Lower leg skin (tissue), 3 donors: Measurements from ENCODE around the gene NEU2.

ENCODE experiments used
- POLR2A ChIP-seq, 2 donors: fragments of 450-650 bp; IDR thresholded peaks; one replicate each; pipeline ENCODE4 v1.6.1; 2016 to 2017; ENCODE audit warnings: antibody characterized with exemption in 2 of 2, mild to moderate bottlenecking in 1 of 2, moderate library complexity in 1 of 2
- TF ChIP-seq, protein P1 (sequence below), 3 donors: fragments of 450-650 bp; IDR thresholded peaks; one replicate each; pipeline ENCODE4 v1.5.1; 2016; ENCODE audit warnings: antibody characterized with exemption in 3 of 3, mild to moderate bottlenecking in 3 of 3, moderate library complexity in 2 of 3

DNA sequence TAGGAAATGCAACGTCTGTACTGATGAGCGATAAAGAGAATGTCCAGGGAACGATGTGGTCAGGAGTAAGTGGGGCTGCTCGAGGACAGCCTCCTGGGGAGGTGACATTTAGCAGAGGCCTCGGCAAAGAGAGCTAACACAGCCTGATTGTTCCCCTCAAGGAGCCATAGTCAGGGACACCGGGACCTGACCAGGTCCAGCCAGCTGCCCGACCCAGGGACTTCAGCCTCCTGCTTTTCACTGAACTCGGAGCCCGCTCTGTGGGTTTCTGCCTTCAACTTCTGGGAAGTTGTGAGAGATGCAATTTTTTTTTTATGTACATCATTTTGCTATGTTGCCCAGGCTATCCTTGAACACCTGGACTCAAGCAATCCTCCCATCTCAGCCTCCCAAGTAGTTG is 10.1 kb downstream of the NEU2 start:
- TF ChIP-seq, protein P1, sequence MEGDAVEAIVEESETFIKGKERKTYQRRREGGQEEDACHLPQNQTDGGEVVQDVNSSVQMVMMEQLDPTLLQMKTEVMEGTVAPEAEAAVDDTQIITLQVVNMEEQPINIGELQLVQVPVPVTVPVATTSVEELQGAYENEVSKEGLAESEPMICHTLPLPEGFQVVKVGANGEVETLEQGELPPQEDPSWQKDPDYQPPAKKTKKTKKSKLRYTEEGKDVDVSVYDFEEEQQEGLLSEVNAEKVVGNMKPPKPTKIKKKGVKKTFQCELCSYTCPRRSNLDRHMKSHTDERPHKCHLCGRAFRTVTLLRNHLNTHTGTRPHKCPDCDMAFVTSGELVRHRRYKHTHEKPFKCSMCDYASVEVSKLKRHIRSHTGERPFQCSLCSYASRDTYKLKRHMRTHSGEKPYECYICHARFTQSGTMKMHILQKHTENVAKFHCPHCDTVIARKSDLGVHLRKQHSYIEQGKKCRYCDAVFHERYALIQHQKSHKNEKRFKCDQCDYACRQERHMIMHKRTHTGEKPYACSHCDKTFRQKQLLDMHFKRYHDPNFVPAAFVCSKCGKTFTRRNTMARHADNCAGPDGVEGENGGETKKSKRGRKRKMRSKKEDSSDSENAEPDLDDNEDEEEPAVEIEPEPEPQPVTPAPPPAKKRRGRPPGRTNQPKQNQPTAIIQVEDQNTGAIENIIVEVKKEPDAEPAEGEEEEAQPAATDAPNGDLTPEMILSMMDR (IDR thresholded peaks at IDR 0.05), result no peak
- TF ChIP-seq POLR2A (IDR thresholded peaks at IDR 0.05), result no peak
